Globus pallidus (tissue), 1 donor: ENCODE measurements around the gene IDH3A.

Experiments used
- DNase-seq: peaks from one replicate; pipeline ENCODE4 v3.0.0-alpha.2; 2015; ENCODE audit warnings: low spot score

Gene IDH3A

GRCh38 chr15:78203346-78204225, 54.4 kb downstream of the IDH3A start:
- DNase-seq = peak; percentile 77

- peak; percentile 87 for DNase-seq
These were observed 55.5 kb downstream of the IDH3A start for GRCh38 chr15:78204351-78205309.

- DNase-seq = no peak
These were observed 56.2 kb downstream of the IDH3A start for GRCh38 chr15:78205337-78205736.

- DNase-seq = no peak
These were observed 56.7 kb downstream of the IDH3A start for GRCh38 chr15:78205856-78206255.

- DNase-seq = no peak
These were observed 57.4 kb downstream of the IDH3A start for GRCh38 chr15:78206326-78207109.

GRCh38 chr15:78207110-78207458, 57.9 kb downstream of the IDH3A start:
- DNase-seq = no peak

GRCh38 chr15:78207641-78208340, 58.6 kb downstream of the IDH3A start:
- no peak for DNase-seq

GRCh38 chr15:78208341-78208844, 59.2 kb downstream of the IDH3A start:
- DNase-seq = no peak

GRCh38 chr15:78208887-78209645, 59.9 kb downstream of the IDH3A start:
- DNase-seq = no peak

GRCh38 chr15:78209646-78210348, 60.6 kb downstream of the IDH3A start:
- DNase-seq = no peak

- no peak for DNase-seq
These were observed 61.2 kb downstream of the IDH3A start for GRCh38 chr15:78210349-78210717.

- peak; percentile 79 for DNase-seq
These were observed 62.2 kb downstream of the IDH3A start for GRCh38 chr15:78211189-78211921.

GRCh38 chr15:78212008-78212407, 62.8 kb downstream of the IDH3A start:
- DNase-seq = no peak

GRCh38 chr15:78212546-78213424, 63.6 kb downstream of the IDH3A start:
- peak; percentile 60 for DNase-seq

GRCh38 chr15:78213425-78213750, 64.2 kb downstream of the IDH3A start:
- no peak for DNase-seq

GRCh38 chr15:78213956-78214355, 64.8 kb downstream of the IDH3A start:
- no peak for DNase-seq

- DNase-seq = peak; percentile 79
These were observed 67.3 kb downstream of the IDH3A start for GRCh38 chr15:78216276-78217104.
